Mesenteric fat pad (tissue), 1 donor: ENCODE measurements around the gene TMEM179B. TPM values are rescaled to one million over a fixed set of nuclear protein-coding genes. Genes with fewer than 3 reads are reported as not detected.

ENCODE experiments used
- DNase-seq: peaks from one replicate; pipeline ENCODE4 v3.0.0-alpha.2; 2020; ENCODE audit warnings: low spot score
- microRNA-seq: library from miRNA; unstranded; fragments of <30 nt; microRNA quantifications from one replicate; pipeline ENCODE4 v1.2.0, GENCODE V29; 2020; ENCODE audit warnings: borderline number of aligned reads
- total RNA-seq: library from RNA; stranded (reverse); fragmentation: NEBNext Ultra II Directional; extraction: Animal tissue kit (Norgen Biotek cat#: 25700); gene quantifications from one replicate; pipeline ENCODE4 v1.2.1, GENCODE V29; 2021
- donor health status: DM: yes; HTN: yes; CAD: no.

The TMEM179B gene
- total RNA-seq, 1 donor from 2014 or later: 30.6 TPM

DNA sequence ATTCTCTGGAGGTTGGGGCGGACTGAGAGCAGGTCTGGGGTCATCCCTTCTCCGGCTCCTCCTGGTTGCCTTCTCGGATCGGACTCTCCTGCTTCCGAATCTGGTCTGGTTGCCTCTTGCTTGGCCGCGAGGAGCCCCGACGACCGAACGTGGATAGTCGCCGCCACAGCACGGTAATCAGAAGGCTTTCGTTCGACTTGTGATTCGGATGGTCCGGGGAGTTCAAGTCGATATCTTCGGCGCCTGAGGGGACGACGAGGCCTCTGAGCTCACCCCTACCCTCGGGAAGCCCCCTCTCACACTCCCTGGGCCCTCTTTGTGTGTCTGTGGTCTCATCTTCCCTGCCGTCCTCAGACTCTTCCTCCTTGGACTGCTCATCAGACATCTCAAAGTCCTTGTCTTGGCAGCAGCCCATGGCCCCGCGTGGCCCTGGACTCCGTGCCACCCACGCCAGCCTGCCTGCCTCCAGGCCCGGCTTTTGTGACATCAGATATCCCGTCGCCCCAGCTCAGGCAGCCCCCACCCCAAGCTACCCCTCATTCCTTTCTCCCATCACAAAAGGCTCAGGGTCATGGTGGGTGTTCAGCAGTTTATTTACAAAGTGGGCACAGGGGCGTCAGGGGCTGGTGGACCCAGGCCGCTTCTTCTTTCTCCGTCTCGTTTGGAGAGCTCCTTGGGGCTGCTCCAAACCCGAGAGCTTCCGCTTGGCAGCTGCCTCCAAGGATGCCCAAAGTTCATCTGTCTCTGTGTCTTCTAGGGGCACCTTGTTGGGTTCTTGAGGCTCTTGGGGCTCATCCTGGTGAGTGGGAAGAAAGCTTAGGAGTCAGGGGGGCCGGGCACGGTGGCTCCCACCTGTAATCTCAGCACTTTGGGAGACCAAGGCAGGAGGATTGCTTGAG, 45.4 kb downstream of the TMEM179B start, which contains the start of gene TEX54:
Gene TEX54 (minus strand): TSS at position 506 of the 899 bp plus-strand sequence.
- no peak for DNase-seq

DNA sequence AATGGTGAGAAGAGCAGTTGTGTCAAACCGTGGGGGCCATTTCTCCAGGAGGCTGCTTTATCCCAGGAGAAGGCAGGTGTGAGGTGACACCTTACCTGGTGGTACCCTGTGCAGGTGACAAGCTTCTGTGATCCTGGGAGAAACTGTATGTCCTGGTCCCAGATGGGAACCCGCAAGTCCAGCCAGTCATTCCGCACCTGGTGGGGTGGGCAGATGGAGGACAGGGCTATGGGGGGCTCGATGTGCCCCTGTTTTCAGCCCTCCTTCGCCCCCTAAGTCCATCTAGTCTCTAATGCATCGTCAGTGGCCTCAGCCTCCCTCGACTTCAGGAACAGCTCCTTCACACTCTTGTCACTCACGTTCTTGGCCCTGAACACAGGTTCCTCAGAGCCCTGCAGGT, 48.1 kb downstream of the TMEM179B start:
- DNase-seq: no peak

DNA sequence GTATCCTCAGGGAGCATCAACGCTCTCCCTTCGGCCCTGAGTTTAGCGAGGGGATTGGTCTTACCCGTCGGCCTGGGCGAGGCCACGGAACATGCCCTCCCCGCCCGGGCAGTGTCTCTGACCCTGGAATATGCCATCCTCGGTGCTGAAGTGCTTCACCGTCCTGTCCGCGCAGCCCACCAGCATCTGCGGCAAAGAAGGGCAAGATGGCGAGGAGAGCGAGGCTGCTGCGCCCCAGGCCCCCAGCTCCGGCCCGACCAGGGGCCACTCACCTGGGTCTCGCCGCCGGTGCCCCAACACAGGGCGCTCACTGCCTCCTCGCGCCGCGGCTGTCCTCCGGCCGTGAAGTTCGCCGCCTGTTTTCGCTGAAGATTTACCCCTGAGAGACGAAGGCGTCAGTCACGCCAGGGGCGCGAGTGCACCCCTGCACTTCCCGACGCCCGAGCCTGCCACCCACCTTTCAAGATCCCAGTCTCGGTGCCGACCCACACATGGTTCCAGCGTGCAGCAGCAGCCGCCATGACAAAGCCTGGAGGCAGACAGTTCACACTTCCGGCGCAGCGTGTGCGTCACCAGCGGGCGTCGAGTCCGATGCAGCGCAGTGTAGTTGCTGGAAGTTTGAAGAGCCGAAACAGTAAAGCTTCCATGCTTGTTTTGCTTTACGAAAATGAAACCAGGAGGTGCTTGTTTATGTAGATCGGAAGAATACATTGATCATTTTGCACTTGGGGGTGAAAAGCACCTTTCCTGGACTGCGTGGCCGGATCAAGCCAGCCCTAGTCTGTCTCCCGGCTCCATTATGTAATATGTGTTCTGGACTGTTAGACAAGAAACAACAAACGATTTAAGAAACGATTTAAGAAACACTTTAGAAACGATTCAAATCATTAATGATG, 52.1 kb downstream of the TMEM179B start, which contains the start of gene WDR74:
Gene WDR74 (minus strand): TSS at position 541 of the 896 bp plus-strand sequence. CDS start 20 bp downstream, at position 521.
- DNase-seq: peak; percentile 96

Small RNAs within 50 kb of the gene (microRNA-seq; reads per million reads assigned to microRNA genes)
- gene MIR6514: not detected
- not detected for gene MIR6748

Other genes starting within 250 kb of the TMEM179B start
- gene AHNAK, start 240.6 kb upstream of the TMEM179B start, total RNA-seq: 1,254 TPM
- 865 TPM for gene EEF1G, start 213.5 kb upstream of the TMEM179B start, total RNA-seq
- 13.4 TPM for gene TUT1, start 195.9 kb upstream of the TMEM179B start, total RNA-seq
- gene MTA2, start 185.5 kb upstream of the TMEM179B start, total RNA-seq: 103 TPM
- 116 TPM for gene EML3, start 174.6 kb upstream of the TMEM179B start, total RNA-seq
- gene ROM1, start 174.1 kb upstream of the TMEM179B start, total RNA-seq: 6.7 TPM
- 42.0 TPM for gene B3GAT3, start 165.4 kb upstream of the TMEM179B start, total RNA-seq
- 286 TPM for gene GANAB, start 140.8 kb upstream of the TMEM179B start, total RNA-seq
- 19.0 TPM for gene INTS5, start 134.1 kb upstream of the TMEM179B start, total RNA-seq
- gene C11orf98, start 122.2 kb upstream of the TMEM179B start, total RNA-seq: 36.9 TPM
- 13.8 TPM for gene CSKMT, start 122.1 kb upstream of the TMEM179B start, total RNA-seq
- gene UQCC3, start 115.7 kb upstream of the TMEM179B start, total RNA-seq: 7.4 TPM
- gene LBHD1, start 115.1 kb upstream of the TMEM179B start, total RNA-seq: 4.6 TPM
- 108 TPM for gene UBXN1, start 108.3 kb upstream of the TMEM179B start, total RNA-seq
- gene LRRN4CL, start 97.9 kb upstream of the TMEM179B start, total RNA-seq: 88.9 TPM
- 41.9 TPM for gene BSCL2, start 80.0 kb upstream of the TMEM179B start, total RNA-seq
- not detected for gene GNG3, start 79.7 kb upstream of the TMEM179B start, total RNA-seq
- 37.7 TPM for gene HNRNPUL2, start 59.9 kb upstream of the TMEM179B start, total RNA-seq
- 23.0 TPM for gene TTC9C, start 58.9 kb upstream of the TMEM179B start, total RNA-seq
- 6.1 TPM for gene ZBTB3, start 33.2 kb upstream of the TMEM179B start, total RNA-seq
- 44.7 TPM for gene POLR2G, start 25.8 kb upstream of the TMEM179B start, total RNA-seq
- gene TAF6L, start 16.0 kb upstream of the TMEM179B start, total RNA-seq: 22.3 TPM
- 14.7 TPM for gene TMEM223, start 4.6 kb downstream of the TMEM179B start, total RNA-seq
- gene NXF1, start 18.0 kb downstream of the TMEM179B start, total RNA-seq: 77.6 TPM
- 41.8 TPM for gene STX5, start 44.6 kb downstream of the TMEM179B start, total RNA-seq
- not detected for gene TEX54, start 45.4 kb downstream of the TMEM179B start, total RNA-seq
- gene WDR74, start 52.2 kb downstream of the TMEM179B start, total RNA-seq: 50.9 TPM
- gene SLC3A2, start 93.5 kb downstream of the TMEM179B start, total RNA-seq: 202 TPM
- not detected for gene CHRM1, start 134.0 kb downstream of the TMEM179B start, total RNA-seq
- gene SLC22A6, start 197.6 kb downstream of the TMEM179B start, total RNA-seq: not detected
- gene SLC22A8, start 228.4 kb downstream of the TMEM179B start, total RNA-seq: not detected